ENCODE measurements around the gene TIPIN.

DNA sequence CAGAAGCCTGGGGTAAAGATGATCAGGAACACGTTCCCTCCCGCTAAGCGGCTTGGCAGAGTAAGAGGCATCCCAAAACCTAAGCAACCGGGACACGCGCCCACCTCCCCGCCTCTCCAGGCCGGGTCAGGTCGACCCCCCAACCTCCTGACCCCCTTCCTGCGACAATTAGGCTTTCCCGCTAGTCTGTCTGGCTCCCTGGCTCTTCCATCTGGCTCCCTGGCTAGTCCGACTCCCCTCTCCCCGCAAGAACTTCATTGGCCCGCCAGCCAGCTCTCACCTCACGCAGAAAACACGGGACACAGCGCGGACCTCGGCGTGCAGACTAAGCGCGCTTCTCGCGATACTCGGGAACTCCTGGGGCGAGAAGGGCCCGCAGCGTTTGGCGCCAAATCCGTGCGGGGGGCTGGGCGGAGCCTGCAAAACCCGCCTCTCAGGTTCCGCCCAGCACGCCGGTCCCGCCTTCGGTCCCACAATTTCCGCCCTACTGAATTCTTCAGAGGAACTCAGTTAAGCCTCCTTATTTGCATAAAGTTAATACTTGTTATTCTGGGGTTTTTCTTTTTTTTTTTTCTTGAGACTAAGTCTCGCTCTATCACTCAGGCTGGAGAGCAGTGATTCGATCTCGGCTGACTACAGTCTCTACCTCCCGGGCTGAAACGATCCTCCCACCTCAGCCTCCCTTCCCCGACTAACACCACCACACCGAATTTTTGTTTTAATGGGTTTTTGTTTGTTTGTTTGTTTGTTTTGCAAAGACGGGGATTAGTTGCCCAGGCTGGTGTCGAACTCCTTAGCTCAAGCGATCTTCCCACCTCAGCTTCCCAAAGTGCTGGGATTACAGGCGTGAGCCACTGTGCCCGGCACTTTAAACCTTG is at the start of gene TIPIN:
- no peak for TF ChIP-seq OSR2 (tag by site-specific recombination; IDR thresholded peaks at IDR 0.05)
- TF ChIP-seq, protein P1, sequence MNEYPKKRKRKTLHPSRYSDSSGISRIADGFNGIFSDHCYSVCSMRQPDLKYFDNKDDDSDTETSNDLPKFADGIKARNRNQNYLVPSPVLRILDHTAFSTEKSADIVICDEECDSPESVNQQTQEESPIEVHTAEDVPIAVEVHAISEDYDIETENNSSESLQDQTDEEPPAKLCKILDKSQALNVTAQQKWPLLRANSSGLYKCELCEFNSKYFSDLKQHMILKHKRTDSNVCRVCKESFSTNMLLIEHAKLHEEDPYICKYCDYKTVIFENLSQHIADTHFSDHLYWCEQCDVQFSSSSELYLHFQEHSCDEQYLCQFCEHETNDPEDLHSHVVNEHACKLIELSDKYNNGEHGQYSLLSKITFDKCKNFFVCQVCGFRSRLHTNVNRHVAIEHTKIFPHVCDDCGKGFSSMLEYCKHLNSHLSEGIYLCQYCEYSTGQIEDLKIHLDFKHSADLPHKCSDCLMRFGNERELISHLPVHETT (tag by site-specific recombination; IDR thresholded peaks at IDR 0.05) = peak; percentile 44
- TF ChIP-seq ZNF529 (tag by site-specific recombination; IDR thresholded peaks at IDR 0.05; ENCODE audit: insufficient replicate concordance) = no peak
- TF ChIP-seq, protein P2, sequence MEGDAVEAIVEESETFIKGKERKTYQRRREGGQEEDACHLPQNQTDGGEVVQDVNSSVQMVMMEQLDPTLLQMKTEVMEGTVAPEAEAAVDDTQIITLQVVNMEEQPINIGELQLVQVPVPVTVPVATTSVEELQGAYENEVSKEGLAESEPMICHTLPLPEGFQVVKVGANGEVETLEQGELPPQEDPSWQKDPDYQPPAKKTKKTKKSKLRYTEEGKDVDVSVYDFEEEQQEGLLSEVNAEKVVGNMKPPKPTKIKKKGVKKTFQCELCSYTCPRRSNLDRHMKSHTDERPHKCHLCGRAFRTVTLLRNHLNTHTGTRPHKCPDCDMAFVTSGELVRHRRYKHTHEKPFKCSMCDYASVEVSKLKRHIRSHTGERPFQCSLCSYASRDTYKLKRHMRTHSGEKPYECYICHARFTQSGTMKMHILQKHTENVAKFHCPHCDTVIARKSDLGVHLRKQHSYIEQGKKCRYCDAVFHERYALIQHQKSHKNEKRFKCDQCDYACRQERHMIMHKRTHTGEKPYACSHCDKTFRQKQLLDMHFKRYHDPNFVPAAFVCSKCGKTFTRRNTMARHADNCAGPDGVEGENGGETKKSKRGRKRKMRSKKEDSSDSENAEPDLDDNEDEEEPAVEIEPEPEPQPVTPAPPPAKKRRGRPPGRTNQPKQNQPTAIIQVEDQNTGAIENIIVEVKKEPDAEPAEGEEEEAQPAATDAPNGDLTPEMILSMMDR (tag by site-specific recombination; IDR thresholded peaks at IDR 0.05) = no peak
- TF ChIP-seq, protein P3, sequence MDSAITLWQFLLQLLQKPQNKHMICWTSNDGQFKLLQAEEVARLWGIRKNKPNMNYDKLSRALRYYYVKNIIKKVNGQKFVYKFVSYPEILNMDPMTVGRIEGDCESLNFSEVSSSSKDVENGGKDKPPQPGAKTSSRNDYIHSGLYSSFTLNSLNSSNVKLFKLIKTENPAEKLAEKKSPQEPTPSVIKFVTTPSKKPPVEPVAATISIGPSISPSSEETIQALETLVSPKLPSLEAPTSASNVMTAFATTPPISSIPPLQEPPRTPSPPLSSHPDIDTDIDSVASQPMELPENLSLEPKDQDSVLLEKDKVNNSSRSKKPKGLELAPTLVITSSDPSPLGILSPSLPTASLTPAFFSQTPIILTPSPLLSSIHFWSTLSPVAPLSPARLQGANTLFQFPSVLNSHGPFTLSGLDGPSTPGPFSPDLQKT (IDR thresholded peaks at IDR 0.05; ENCODE audit: borderline replicate concordance, low read depth, low read length) = no peak; the same call in 1 of the 2 replicates
- peak; percentile 25; the same call in 1 of the 2 replicates for TF ChIP-seq YY1 (tag by site-specific recombination; IDR thresholded peaks at IDR 0.05)
- TF ChIP-seq, protein P4, sequence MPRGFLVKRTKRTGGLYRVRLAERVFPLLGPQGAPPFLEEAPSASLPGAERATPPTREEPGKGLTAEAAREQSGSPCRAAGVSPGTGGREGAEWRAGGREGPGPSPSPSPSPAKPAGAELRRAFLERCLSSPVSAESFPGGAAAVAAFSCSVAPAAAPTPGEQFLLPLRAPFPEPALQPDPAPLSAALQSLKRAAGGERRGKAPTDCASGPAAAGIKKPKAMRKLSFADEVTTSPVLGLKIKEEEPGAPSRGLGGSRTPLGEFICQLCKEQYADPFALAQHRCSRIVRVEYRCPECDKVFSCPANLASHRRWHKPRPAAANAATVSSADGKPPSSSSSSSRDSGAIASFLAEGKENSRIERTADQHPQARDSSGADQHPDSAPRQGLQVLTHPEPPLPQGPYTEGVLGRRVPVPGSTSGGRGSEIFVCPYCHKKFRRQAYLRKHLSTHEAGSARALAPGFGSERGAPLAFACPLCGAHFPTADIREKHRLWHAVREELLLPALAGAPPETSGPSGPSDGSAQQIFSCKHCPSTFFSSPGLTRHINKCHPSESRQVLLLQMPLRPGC (tag by site-specific recombination; IDR thresholded peaks at IDR 0.05) = peak; percentile 37; the same call in 1 of the 2 replicates
- TF ChIP-seq, protein P5, sequence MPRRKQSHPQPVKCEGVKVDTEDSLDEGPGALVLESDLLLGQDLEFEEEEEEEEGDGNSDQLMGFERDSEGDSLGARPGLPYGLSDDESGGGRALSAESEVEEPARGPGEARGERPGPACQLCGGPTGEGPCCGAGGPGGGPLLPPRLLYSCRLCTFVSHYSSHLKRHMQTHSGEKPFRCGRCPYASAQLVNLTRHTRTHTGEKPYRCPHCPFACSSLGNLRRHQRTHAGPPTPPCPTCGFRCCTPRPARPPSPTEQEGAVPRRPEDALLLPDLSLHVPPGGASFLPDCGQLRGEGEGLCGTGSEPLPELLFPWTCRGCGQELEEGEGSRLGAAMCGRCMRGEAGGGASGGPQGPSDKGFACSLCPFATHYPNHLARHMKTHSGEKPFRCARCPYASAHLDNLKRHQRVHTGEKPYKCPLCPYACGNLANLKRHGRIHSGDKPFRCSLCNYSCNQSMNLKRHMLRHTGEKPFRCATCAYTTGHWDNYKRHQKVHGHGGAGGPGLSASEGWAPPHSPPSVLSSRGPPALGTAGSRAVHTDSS (tag by site-specific recombination; IDR thresholded peaks at IDR 0.05) = no peak
